ENCODE measurements around the gene FIS1. TPM values are rescaled to one million over a fixed set of nuclear protein-coding genes. Genes with fewer than 3 reads are reported as not detected.

Gene FIS1
- total and polyA plus RNA-seq, 10 of the 15 experiments (the other 5 are each of a cell fraction or from before 2014, with no cell fraction given), result 83.4 to 149 (median 108) TPM

DNA sequence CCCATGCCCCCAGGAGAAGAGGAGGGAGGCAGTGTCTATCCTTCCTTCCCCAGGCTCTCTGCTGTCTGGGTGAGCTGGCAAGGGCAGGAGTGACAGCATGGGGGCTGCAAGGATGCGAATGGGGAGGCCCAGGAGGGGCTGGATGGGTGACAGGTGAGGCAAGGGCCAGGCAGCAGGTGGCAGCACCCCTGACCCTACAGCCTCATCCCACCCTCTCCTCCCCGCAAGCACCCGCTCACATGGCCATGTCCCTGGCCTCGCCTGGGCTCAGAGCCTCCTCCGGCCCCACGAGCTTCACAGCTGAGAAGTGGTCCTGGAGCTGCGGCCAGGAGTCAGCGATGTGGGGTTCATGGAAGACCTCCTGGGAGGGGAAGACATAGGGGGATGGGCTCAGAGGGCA, 32.9 kb downstream of the FIS1 start (continued):
- TF ChIP-seq RAD21 (IDR thresholded peaks at IDR 0.05; ENCODE audit: insufficient read depth, low read depth, low read length), result no peak
- no peak for TF ChIP-seq SUZ12 (IDR thresholded peaks at IDR 0.05; ENCODE audit: unreplicated experiment)
- TF ChIP-seq STAT1 (conservative IDR thresholded peaks at IDR 0.05), result no peak
- TF ChIP-seq CBFB (IDR thresholded peaks at IDR 0.05; ENCODE audit: low read depth), result no peak
- TF ChIP-seq RUNX3 (IDR thresholded peaks at IDR 0.05; ENCODE audit: low read length), result no peak
- no peak for TF ChIP-seq SPI1 (IDR thresholded peaks at IDR 0.05; ENCODE audit: borderline replicate concordance, insufficient read depth, low read depth, low read length)
- TF ChIP-seq ZNF274 (IDR thresholded peaks at IDR 0.05; ENCODE audit: insufficient read depth, insufficient read length), result no peak
- no peak for TF ChIP-seq TARDBP (IDR thresholded peaks at IDR 0.05; ENCODE audit: borderline replicate concordance)
- TF ChIP-seq, protein P1, sequence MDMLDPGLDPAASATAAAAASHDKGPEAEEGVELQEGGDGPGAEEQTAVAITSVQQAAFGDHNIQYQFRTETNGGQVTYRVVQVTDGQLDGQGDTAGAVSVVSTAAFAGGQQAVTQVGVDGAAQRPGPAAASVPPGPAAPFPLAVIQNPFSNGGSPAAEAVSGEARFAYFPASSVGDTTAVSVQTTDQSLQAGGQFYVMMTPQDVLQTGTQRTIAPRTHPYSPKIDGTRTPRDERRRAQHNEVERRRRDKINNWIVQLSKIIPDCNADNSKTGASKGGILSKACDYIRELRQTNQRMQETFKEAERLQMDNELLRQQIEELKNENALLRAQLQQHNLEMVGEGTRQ (IDR thresholded peaks at IDR 0.05; ENCODE audit: borderline replicate concordance, low read depth, low read length), result no peak
- TF ChIP-seq NFIC (IDR thresholded peaks at IDR 0.05; ENCODE audit: low read depth, low read length), result no peak
- TF ChIP-seq, protein P2, sequence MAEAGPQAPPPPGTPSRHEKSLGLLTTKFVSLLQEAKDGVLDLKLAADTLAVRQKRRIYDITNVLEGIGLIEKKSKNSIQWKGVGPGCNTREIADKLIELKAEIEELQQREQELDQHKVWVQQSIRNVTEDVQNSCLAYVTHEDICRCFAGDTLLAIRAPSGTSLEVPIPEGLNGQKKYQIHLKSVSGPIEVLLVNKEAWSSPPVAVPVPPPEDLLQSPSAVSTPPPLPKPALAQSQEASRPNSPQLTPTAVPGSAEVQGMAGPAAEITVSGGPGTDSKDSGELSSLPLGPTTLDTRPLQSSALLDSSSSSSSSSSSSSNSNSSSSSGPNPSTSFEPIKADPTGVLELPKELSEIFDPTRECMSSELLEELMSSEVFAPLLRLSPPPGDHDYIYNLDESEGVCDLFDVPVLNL (IDR thresholded peaks at IDR 0.05; ENCODE audit: low read depth, low read length), result no peak

DNA sequence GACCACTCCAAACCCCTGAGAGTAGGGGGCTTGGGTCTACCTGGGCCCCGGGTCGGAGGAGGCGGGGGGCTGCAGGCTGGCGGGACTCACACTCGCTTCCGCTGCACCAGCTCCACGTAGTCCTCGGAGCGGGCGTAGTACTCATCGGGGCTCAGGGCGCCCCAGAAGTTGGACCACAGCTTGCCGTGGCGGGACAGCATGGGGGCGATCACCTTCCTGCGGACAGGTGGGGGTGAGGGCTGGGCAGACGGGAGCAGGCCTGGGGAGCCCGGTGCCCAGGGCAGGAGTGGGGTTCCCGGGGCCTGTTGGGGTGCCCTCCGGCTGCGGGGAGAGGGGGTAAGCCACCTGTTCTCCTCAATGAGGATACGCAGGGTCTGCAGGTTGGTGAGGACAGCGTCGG, 33.4 kb downstream of the FIS1 start:
- Histone ChIP-seq H3K9me3 (replicated peaks; ENCODE audit: control insufficient read depth, insufficient read depth, low read length) (no peaks in the 10 kb centered on the region), H3K79me2 (ENCODE audit: control insufficient read depth, insufficient read depth, low read length) (peaks cover 9% of the 10 kb centered on the region), H3K4me2 (ENCODE audit: control insufficient read depth, insufficient read depth) (no peak overlapping the region), H3K9ac (ENCODE audit: control insufficient read depth, insufficient read depth, low read length) (no peak overlapping the region), H3K27ac (ENCODE audit: control insufficient read depth, insufficient read depth) (no peak overlapping the region), H3K4me3 (no peak overlapping the region), H3K36me3 (ENCODE audit: control insufficient read depth in 2 of 2, insufficient read depth in 2 of 2, low read length in 1 of 2) (peaks cover 0 to 3% of the 10 kb centered on the region in 2 experiments; a peak in 2 of 4 replicates), H3K4me1 (ENCODE audit: control insufficient read depth, insufficient read depth, low read length) (peaks cover 5% of the 10 kb centered on the region), H4K20me1 (ENCODE audit: control insufficient read depth, insufficient read depth) (no peaks in the 10 kb centered on the region), H3K27me3 (replicated peaks in 1 of 2; ENCODE audit: control insufficient read depth in 2 of 2, insufficient read depth in 2 of 2, low read length in 1 of 2) (no peaks in the 10 kb centered on the region), H2AFZ (ENCODE audit: control insufficient read depth, low read depth, low read length) (no peak overlapping the region)
- ATAC-seq (no peak), DNase-seq (ENCODE audit: low read depth, low spot score) (no peak), FAIRE-seq (no peak)
- BruUV-seq (replicated peaks), result no TSS peak
- in situ Hi-C loops (cut with MboI), result no loop called here
- TF ChIP-seq MYC (IDR thresholded peaks at IDR 0.05; ENCODE audit: insufficient read depth, insufficient read length, insufficient replicate concordance, low read length, severe bottlenecking), result no peak
- WGBS (ENCODE audit: insufficient coverage, insufficient replicate concordance, low lambda C conversion rate, missing lambda C conversion rate), result 98% methylated on average over 19 of the region's 24 CpGs
- intact Hi-C loops (cut with micrococcal nuclease; ENCODE audit: unreplicated experiment), result no loop called here
- ChIA-PET CTCF (no interaction called here), RAD21 (ENCODE audit: unreplicated experiment) (no interaction called here), SMC1A (ENCODE audit: uncharacterized antibody, unreplicated experiment) (interaction anchor here (0.6 kb wide), 1 partner anchor 77 kb away, joined by 3 read pairs; no protein-coding TSS in a partner anchor), POLR2A (no interaction called here)
